Left renal pelvis (tissue), 4 donors: ENCODE measurements around the gene VSX1. TPM values are rescaled to one million over a fixed set of nuclear protein-coding genes. Genes with fewer than 3 reads are reported as not detected.

Experiments used
- DNase-seq, 4 donors: peaks; one replicate each; pipeline ENCODE4 v3.0.0-alpha.2; 2013; ENCODE audit warnings: low read depth in 4 of 4, low spot score in 3 of 4
- polyA plus RNA-seq, 4 donors: library from polyadenylated mRNA; unstranded; fragments of 120-200 nt; gene quantifications; one replicate each; pipeline ENCODE4 v1.2.1, GENCODE V29; 2013; ENCODE audit not compliant: insufficient read length in 4 of 4

Gene VSX1
- not detected for polyA plus RNA-seq

DNA sequence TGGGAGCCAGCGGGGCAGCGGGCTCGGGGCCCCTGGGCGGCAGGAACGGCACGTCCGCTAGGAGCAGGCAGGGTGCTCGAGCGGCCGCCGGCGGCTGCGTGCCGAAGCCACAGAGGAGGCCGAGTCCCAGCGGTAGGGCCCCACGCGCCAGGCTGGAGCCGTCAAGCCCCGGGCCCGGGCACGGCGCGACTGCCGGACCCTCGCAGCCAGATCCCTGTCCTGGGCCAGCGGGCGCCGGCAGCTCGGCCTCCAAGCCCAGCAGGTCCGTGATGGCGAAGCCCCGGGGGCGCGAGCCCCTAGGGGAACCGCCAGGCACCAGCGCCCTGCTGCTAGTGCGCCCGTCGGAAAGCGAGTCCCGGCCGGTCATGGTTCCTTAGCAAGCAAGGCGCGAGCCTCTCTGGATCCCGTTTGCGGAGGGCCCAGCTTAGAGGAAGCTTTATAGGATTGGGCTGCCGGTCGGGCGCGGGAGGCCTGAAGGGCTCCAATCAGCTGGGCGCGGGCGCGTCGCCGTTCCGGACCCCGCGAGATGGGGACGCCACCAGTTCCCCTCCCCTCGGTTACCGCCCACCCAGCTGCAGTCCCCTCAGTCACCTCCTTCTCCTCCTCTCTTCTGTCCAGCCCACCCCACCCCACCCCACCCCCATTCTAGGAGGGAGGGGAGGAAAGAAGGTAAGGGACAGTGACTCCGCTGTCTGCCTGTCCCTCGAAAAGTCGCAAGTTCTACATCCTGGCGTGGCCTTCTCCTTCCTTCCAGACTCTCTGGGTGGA is at the start of gene VSX1:
VSX1 (minus strand) TSS at position 412 of the 768 bp plus-strand sequence; CDS start at position 367, 45 bp downstream.
- no peak for DNase-seq

DNA sequence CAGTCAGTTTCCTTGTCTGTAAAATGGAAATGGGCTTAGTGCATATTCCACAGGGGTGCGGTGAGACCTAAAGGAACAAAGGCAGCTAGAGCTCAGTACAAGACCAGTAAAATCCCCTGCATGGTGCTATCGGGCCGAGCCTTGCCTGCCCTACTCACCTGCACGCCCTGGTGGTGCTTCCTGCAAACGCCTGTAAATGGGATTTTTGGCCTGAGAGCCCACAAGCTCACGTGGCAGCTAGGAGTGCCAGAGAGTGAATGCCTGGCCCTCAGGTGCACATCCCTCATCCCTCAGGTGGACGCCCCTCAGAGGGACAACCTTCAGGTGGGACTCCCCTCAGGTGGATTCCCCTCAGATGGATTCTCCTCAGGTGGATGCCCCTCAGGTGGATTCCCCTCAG is 48.0 kb upstream of the VSX1 start:
- DNase-seq, result no peak

DNA sequence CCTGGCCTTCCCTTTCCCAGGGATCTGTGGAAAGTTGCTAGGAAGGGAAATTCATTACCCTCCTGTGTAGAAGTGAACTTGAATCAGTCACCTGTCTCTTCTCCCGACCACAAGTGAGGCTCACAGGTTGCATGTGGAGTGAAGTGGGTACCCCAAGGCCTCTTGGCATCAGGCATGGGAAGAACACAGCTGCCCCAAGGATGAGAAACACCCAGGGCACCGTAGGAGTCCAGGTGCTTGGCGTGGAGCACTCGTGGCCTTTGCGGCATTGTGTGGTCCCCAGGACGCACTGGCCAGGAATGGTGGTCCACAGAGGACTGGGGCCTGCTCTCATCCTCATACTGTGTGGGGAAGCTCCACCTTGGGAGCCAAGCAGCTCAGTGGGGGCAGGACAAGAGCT is 47.5 kb upstream of the VSX1 start:
- no peak for DNase-seq

DNA sequence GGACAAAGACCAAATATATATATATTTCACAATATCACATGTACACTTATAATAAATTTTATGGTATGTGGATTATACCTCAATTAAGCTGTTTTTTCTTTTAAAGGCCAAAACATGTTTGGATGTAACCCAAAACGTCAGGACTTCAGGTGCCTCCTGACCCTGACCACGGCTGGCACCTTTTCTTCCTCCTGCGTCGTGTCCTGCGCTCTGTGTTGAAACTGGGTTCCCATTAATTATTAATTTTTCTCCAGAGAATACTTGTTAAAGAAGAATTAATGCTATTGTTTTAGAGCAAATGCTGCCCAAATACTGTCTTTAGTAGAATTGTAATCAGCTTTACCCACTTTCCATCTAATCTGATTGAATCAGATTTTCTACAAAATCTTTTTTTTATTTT is 46.7 kb upstream of the VSX1 start:
- DNase-seq, result no peak

DNA sequence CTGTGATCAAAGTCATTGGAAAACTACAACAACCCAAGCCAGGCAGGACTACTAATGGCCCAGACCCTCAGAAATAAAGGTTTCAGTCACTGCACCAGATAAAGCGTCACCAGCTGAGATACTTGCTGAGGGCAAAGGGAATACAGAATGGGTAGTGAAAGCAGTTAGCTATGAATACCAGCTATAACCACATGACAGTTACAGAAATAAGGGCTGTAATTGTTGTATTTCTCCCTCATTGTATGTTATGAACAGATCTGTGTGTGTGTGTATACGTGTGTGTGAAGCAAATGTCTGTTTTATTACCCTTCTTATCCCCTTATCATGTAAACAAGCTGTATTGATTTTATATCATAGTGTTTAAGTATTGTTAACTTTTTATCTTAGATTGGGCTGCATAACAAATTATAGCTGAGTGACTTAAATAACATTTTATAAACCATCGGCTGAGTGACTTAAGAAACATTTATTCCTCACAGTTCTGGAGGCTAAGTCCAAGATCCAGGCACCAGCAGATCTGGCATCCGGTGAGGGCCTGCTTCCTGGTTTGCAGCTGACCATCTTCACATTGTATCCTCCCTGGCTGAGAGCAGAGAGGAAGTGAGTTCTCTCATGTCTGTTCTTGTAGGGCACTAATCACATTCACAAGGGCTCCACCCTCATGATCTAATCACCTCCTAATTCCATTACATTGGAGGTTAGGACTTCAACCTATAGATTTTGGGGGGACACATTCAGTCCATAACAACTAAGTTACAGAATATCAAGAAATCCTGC is 46.0 kb upstream of the VSX1 start:
- no peak for DNase-seq

DNA sequence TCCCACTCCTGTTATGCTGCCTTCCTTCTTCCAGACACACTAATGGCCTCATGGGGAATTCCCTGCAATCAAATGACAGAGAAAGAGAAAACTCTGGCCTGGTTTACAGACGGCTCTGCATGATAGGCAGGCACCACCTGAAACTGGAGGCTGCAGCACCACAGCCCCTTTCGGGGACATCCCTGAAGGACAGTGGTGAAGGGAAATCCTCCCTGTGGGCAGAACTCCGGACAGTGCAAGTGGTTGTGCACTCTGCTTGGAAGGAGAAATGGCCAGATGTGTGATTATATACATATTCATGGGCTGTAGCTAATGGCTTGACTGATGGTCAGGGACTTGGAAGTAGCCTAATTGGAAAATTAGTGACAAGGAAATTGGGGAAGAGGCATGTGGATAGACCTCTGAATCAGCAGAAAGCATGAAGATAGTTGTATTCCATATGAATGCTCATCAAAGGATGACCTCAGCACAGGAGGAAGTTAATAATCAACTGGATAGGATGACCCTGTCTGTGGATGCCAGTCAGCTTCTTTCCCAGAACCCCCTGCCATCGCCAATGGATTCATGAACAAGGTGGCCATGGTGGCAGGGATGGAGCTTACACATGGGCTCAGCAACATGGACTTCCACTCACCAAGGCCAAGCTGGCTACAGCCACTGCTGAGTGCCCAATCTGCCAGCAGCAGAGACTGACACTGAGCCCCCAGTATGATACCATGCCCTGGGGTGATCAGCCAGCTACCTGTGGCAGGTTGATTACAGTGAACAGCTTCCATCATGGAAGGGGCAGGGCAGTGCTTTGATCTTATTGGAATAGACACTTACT is 44.5 kb upstream of the VSX1 start:
- DNase-seq, result no peak

DNA sequence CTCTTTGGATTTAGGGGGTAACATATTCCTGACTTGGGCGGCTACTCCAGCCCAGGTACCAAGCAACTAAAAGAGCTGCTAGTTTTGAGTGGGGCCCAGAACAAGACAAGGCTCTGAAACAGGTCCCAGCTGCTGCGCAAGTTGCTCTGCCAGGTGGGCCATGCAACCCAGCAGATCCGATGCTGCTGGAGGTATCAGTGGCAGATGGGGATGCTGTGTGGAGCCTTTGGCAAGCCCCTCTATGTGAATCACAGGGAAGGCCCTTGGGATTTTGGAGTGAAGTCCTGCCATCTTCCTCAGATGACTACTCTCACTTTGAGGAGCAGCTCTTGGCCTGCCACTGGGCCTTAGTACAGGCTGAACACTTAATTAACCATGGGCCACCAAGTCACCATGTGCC is 43.7 kb upstream of the VSX1 start:
- no peak for DNase-seq

DNA sequence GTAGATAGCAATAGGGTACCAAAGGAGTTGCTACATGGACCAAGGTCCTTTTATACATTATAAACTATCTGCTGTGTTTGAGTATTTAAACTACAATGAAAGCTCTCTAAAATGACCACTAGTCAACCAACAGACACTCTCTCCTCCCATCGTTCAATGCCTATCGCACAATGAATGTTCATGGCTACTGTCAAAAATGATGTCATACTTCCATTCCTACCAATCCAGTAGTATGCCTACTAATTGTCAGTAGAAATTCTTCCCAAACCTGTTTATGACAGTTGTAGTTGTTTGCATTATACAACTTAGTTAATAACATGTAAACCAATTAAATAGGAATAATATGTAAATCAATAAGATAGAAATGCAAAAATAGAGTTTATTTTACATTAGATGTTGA is 39.0 kb upstream of the VSX1 start:
- no peak for DNase-seq

DNA sequence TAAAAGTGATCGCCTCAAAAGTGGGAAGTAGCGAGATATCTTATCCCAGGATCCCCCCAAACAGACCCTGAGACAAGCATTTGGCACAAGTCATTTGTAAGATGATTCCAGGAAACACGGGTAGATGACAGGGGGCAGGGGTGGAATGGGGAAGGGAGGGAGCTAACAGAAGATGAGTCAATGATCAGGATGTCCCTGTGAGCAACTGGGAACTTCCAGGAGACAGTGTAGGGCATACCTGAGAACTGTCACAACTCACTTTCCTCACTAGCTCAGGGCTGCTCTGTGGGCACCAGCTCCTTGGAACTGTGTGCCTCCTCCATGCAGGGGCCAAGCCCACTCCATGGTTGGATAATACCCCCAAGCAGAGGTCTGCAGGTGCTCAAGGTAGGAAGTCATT is 38.5 kb upstream of the VSX1 start:
- DNase-seq, result no peak

DNA sequence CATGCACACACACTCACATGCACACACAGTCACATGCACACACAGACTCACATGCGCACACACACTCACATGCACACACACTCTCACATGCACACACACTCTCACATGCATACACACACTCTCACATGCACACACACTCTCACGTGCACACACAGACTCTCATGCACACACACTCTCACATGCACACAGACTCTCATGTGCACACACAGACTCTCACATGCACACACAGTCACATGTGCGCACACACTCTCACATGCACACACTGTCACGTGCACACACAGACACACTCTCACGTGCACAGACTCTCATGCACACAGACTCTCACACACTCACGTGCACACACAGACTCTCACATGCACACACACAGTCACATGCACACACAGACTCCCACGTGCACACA is 36.6 kb upstream of the VSX1 start:
- DNase-seq, result no peak

DNA sequence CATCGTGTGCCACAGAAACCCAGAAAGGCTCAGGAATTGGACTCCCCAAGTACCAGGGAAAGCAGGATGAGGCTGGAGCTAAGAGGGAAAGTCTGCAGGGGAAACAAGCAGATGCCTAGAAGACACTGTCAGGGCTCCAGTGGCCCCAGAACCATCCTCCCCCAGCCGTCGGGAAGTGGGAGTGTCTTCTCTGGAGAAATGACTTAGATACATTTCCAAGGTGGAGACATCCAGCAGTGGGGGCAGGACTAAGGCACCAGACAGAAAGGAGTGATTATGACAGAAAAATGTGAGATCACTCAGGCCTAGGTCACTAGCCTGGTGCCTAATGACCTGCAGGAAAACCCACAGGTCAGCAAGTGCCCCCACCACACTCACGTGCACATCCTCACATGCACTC is 36.0 kb upstream of the VSX1 start:
- no peak for DNase-seq

DNA sequence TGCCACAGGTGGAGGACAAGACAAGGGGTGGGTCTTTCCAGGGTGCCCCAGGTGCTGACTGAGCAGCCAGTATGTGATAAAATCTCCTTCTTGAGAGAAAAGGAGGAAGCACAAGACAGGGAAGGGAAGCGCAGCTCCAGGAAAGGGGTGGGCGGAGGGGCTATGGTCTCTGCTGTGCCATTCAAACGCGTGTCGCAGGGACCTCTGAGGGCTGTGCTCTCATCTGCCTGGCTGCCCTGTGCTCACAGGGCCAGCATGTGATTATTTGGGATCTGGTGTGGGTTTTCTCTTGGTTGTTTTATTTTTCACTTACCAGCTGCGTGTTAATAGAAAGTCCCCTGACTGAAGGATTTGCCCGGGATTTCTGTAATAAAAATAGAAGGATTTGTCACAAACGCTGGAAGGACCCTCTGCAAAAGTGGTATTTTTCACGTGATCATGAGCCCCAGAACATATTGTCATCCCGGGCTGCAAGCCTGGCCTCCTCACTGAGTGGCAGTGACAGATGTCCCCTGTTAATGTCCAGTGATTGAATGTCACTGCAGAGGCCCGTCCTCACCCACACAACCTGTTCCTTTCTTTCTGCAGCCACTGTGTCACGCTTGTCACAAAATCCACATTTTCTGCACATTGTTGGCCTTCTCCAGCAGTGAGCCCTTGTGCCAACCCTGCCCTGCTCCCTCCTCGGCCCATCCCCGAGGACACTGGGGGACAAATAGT is 35.0 kb upstream of the VSX1 start:
- DNase-seq, result no peak

DNA sequence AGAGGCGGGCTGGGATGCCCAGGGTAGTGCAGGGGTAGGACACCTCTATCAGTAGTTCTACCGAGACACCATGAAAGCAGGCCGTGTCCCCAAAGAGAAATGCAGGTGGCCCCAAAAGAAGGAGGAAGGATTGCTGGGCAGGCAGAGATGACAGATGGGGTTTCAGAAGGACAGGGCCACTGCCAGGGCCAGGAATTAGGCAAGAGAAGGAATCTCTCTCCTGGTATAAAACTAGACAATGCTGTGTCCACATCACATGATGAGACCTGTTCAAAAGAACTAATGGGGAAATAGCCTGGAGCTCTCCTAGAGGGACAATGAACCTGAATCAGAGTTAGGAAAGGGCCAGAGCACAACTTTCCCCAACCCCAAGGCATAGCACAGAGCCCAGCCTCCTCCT is 21.6 kb upstream of the VSX1 start:
- DNase-seq, result no peak

DNA sequence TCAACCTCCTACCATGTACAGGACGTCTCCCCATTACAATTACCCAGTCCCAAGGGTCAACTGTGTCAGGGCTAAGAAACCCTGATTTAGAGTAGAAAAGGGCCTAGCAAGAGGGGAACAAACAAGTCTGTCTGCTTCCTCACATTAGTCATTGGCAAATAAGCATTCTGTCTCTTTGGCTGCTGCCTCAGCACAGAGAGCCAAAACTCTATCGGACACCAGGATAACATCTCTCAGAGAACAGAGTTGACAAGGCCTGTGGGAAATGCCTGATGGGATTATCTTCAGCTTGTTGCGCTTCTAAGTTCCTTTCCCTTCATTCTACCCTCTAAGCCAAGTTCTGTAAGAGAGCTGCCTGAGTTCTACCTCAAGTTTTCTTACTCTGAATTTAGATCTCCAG is 19.0 kb upstream of the VSX1 start:
- DNase-seq, result no peak

DNA sequence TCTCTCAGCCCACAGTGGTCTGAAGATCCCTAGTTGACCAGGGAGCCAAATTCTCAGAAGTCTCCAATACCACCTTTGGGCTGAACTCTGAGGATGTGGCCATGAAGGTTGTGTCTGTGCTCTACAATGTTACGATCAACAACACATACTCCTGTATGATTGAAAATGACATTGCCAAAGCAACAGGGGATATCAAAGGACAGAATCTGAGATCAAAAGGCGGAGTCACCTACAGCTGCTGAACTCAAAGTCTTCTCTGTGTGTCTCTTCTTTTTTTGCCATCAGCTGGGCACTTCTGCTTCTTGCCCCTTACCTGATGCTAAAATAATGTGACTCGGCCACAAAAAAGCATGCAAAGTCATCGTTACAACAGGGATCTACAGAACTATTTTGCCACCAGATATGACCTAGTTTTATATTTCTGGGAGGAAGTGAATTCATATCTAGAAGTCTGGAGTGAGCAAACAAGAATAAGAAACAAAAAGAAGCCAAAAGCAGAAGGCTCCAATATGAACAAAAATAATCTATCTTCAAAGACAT is 17.7 kb upstream of the VSX1 start:
- no peak for DNase-seq

DNA sequence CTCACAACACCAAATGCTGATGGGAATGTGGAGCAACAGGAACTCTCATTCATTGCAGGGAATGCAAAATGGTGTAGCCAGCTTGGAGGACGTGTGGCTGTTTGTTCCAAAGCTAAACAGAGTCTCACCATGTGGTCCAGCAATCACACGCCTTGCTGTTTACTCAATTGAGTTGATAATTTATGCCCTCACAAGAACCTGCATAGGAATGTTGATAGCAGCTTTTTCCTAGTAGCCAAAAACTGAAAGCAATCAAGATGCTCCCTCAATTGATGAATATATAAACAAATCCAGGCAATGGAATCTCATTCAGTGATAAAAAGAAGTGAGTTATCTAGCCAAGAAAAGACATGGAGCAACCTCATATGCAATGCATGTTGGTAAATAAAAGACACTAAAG is 15.6 kb upstream of the VSX1 start:
- no peak for DNase-seq

DNA sequence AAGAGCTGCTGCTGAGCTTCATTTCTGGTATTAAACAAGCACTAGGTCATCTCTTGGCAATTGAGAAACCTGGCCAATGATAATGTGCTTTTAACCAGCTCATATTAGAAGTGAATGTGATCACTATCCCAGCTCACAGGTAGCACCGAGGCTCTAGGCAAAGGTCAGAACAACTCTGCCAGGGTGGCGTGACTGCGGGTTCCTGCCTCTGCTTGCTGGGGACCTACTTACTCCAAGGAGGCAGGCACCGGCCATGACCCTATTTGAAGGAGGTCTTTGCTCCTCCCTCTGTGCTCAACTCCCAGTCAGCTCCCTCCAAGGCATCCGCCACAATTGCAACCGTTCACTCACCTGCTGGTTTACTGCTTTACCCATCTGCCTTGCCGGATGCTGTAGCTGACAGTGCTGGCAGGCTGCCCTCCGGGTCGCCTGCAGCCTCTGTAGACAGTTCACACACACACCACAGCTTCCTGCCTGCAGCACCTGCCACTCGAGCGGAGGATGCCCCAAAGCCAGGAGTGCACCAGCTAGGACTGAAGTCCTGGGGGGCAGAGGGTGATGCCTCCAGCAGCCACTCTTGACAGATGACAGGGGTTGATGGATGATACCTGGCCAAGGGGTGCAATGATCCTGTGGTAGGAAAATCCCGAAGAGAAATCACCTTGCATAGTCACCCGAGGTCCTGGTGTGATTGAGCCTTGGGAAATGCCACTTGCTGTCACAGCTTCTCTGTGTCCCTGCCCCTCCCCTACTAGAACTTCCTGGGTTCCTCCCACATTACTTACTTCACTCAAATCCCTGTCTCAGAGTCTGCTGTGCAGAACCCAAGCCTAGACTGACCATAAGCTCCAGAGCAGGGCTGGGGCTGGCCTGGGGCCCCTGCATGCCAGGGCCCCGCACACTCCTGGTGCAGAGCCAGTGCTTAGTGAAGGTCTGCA is 8.8 kb upstream of the VSX1 start:
- DNase-seq, result no peak

DNA sequence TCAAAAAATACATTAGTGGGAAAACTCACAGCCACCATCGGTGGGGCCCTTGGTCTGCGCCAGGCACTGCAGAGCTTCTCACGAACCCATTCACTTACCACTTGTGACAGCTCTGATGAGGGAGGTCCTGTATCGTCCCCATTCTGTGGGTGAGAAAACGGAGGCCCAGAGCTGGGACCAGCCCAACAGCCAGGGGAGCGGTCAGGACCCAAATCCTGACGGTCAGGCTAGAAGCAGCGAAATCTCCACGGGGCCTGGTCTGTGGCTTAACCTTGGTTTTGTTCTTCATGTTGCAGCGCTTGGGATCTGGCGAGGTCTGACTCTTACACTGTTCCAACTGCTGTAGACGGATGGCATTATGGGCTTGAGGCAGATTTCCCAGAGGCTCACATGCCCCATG is 7.7 kb upstream of the VSX1 start:
- no peak for DNase-seq

DNA sequence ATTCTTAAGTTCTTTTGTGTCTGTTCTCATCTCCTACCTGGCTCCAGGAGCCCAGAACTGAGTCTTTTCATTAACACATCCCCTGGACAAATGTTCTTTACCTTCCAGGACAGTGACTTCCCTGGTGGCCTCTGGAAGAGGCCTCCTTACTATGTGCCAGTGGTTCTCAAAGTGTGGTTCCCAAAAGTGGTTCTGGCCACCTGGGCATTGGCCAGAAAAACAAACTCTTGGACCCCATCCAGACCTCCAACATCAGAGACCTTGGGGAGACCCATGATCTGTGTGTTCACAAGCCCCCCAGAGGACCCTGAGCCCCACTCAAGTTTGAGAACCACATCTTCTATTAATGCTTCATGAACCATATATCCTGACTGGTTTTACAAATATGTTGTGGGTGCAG is 7.2 kb upstream of the VSX1 start:
- no peak for DNase-seq
